Kidney (tissue), 14 donors: ENCODE results near the gene BLTP2. TPM values are rescaled to one million over a fixed set of nuclear protein-coding genes. Genes with fewer than 3 reads are reported as not detected.

Experiments used
- DNase-seq, 5 donors: peaks; one replicate each; pipeline ENCODE4 v3.0.0-alpha.2; 2013 to 2020
- FAIRE-seq: peaks from 2 replicates; lab custom pipeline; 2012; peaks lifted over from hg19 to GRCh38; lab: Jason Lieb, UNC
- H3K27ac ChIP-seq, 2 donors: one replicate each; pipeline ENCODE4 v1.7.0; 2013; ENCODE audit warnings: low read depth in 2 of 2, low read length in 2 of 2, inconsistent platforms in 1 of 2
- H3K27me3 ChIP-seq: one replicate; pipeline ENCODE4 v1.7.1; 2013; ENCODE audit warnings: low read length, inconsistent platforms; ENCODE audit not compliant: control insufficient read depth, insufficient read depth
- H3K36me3 ChIP-seq, 3 donors: one replicate each; pipeline versions ENCODE4 v1.7.0 to v1.7.1; 2013; ENCODE audit warnings: low read length in 3 of 3, control low read depth in 1 of 3, inconsistent platforms in 1 of 3; ENCODE audit not compliant: insufficient read depth in 3 of 3, control insufficient read depth in 2 of 3
- H3K4me1 ChIP-seq, 3 donors: one replicate each; pipeline versions ENCODE4 v1.7.0 to v1.7.1; 2013; ENCODE audit warnings: low read length in 3 of 3, inconsistent platforms in 1 of 3, low read depth in 1 of 3; ENCODE audit not compliant: control insufficient read depth in 2 of 3, insufficient read depth in 2 of 3
- H3K4me3 ChIP-seq, 3 donors: one replicate each; pipeline versions ENCODE4 v1.7.0 to v1.8.1; 2013; ENCODE audit warnings: low read length in 3 of 3, control low read depth in 1 of 3, inconsistent platforms in 1 of 3
- H3K9ac ChIP-seq, 3 donors: one replicate each; pipeline versions ENCODE4 v1.7.0 to v1.7.1; 2013; ENCODE audit warnings: low read length in 3 of 3, control low read depth in 1 of 3, inconsistent platforms in 1 of 3
- H3K9me3 ChIP-seq, 3 donors: one replicate each; pipeline versions ENCODE4 v1.7.0 to v1.7.1; 2013; ENCODE audit warnings: low read length in 3 of 3, control low read depth in 1 of 3, inconsistent platforms in 1 of 3; ENCODE audit not compliant: control insufficient read depth in 2 of 3, insufficient read depth in 1 of 3
- intact Hi-C: fragments of 100-400 bp; cut with DNase I; formaldehyde crosslinking; loops from one replicate; pipeline ENCODE4 v1.11.1; 2022
- polyA plus RNA-seq: library from polyadenylated mRNA; stranded (reverse); fragments of 350-450 nt; fragmentation: Illumina TruSeq; extraction: RNeasy Lipid Tissue Mini Kit (QIAGEN cat#74804); gene quantifications from one replicate; pipeline ENCODE4 v1.2.3, GENCODE V29; 2014; ENCODE audit warnings: low read depth, low replicate concordance; ENCODE audit not compliant: insufficient read depth
- total RNA-seq: library from RNA; stranded (reverse); fragmentation: NEBNext Ultra II Directional; extraction: Animal tissue kit (Norgen Biotek cat#: 25700); gene quantifications from one replicate; pipeline ENCODE4 v1.2.1, GENCODE V29; 2021
- TF ChIP-seq, protein P1 (sequence below): IDR thresholded peaks from 3 replicates; pipeline ENCODE4 v1.5.1; 2012; ENCODE audit warnings: mild to moderate bottlenecking, moderate library complexity, borderline replicate concordance; ENCODE audit not compliant: insufficient read depth; ENCODE audit errors: extremely low read depth
- donor health status: control.
- donor health status: control.
- donor health status: control.
- donor health status: control.
- donor health status: control.
- donor health status: DM: yes; HTN: yes; CAD: no.
- donor health status: Normal renal cell carcinoma (clear cell type).

BLTP2 gene
- total and polyA plus RNA-seq, 2 donors from 2014 or later: 35.1 to 140 TPM

DNA sequence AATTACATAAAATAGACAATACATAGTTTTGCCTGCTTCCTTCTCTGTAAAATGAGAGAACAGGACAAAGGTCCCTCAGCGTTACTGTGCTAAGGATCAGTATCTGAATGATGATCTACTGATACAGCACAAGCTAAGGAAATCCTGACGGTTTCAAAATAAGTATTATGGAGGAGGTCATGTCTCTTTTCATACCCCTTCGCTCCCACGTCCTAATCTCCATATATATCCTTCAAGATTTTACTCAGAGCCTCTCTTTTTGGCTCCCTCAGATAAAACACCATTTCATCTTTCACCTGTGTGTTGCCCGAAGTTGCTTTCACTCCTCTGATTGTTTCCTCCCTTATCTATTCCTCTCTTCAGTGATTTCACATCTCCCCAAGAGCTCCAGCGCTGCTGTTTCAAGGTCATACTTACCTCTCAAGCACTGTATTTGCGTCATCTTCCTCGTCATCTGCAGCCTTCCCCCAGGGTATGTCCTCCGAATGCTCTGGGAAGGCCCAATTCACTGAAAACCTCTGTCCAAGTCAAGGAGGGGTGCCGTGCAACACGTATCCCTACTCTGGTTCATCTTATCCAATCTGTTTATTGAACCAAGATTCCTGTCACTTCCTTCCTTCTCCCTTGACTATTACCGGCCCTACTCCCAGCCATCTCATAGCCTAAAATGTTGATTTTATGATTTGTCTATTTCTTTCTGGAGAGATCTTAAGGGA lies 1.2 kb upstream of the BLTP2 start:
- DNase-seq: no peak

DNA sequence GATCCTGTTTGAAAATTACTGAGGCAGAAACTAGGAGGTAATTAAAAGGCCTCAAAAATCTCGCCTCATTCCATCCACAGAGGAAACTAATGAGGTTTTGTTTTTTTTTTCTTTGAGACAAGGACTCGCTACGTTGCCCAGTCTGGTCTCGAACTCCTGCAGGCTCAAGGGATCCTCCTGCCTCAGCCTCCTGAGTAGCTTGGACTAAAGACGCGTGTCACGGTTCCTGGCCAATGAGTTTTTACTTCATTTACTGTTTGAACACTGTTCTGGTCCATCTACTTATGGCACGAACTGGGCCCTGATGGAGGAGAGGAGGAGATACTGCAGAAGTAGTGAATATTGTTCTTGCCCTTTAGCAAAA lies 600 bp upstream of the BLTP2 start:
- Histone ChIP-seq H3K9me3 (no peaks in the 10 kb centered on the region), H3K4me3 (peak overlapping the region; percentile 70 to 93 (median 78)), H3K4me1 (peaks cover 0 to 26% (median 25%) of the 10 kb centered on the region in 3 donors), H3K27me3 (no peaks in the 10 kb centered on the region), H3K9ac (peak overlapping the region; percentile 69 to 96 (median 90)), H3K36me3 (peaks cover 14 to 32% (median 31%) of the 10 kb centered on the region in 3 donors), H3K27ac (peak overlapping the region; percentile 94 to 96)
- TF ChIP-seq, protein P1, sequence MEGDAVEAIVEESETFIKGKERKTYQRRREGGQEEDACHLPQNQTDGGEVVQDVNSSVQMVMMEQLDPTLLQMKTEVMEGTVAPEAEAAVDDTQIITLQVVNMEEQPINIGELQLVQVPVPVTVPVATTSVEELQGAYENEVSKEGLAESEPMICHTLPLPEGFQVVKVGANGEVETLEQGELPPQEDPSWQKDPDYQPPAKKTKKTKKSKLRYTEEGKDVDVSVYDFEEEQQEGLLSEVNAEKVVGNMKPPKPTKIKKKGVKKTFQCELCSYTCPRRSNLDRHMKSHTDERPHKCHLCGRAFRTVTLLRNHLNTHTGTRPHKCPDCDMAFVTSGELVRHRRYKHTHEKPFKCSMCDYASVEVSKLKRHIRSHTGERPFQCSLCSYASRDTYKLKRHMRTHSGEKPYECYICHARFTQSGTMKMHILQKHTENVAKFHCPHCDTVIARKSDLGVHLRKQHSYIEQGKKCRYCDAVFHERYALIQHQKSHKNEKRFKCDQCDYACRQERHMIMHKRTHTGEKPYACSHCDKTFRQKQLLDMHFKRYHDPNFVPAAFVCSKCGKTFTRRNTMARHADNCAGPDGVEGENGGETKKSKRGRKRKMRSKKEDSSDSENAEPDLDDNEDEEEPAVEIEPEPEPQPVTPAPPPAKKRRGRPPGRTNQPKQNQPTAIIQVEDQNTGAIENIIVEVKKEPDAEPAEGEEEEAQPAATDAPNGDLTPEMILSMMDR: no peak
- intact Hi-C loops: no loop called here
- FAIRE-seq (no peak), DNase-seq (no peak)

More for the DNA sequence above, 1.2 kb upstream of the BLTP2 start:
- no peaks in the 10 kb centered on the region for H3K9me3 ChIP-seq
- TF ChIP-seq, protein P1: no peak
- intact Hi-C loops: no loop called here
- H3K36me3 ChIP-seq: peaks cover 10 to 25% (median 25%) of the 10 kb centered on the region in 3 donors
- FAIRE-seq: no peak
- H3K27ac ChIP-seq: peak overlapping the region; percentile 91 to 96
- peak overlapping the region in 2 of 3 donors; percentile 28 to 90 for H3K9ac ChIP-seq
- H3K4me1 ChIP-seq: peaks cover 0 to 26% (median 25%) of the 10 kb centered on the region in 3 donors
- H3K27me3 ChIP-seq: no peaks in the 10 kb centered on the region
- H3K4me3 ChIP-seq: peak overlapping the region in 1 of 3 donors; percentile 93

DNA sequence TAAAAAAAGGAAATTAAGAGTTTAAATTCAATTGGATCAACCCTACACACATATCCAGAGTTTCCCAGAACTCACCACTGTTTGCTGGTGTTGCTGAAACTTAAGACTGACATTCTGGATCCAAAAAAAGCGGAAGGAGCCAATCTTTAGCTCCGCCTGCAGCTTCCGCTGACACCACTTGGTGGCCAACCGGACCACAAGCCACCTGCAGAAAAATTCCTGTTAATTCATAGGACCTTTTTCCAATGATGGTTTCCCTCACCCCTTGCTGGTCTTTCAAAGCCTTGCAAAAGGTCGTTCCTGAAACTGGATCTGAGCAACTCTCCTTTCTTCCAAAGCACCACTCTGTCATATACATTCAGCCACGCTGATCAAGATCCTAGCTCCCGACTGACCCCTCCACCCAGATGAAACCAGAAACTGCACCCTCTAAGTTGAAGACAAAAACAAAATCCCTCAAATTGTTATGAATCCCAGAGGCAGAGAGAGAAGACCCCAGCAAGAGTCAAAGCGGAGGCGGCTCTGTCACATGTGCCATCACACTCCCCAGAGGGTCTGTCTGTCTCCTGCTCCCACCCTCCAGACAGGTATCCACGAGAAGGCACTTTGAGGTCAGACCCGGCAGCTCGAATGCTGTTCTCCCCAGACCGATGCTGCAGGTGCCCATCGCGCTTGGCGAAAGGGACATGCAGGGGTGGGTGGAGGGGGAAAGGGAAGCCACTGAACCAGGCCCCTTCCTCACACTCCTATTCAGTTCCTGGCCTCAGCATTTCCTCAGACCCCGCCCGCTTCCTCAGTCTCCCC lies 773 bp downstream of the BLTP2 start:
- H3K9ac ChIP-seq: peak overlapping the region; percentile 24 to 87 (median 57)
- peak overlapping the region; percentile 79 to 81 for H3K27ac ChIP-seq
- intact Hi-C loops: no loop called here
- DNase-seq: peak in 3 of 5 donors; percentile 41 to 67 (median 58)
- TF ChIP-seq, protein P1: peak; percentile 54
- H3K27me3 ChIP-seq: no peaks in the 10 kb centered on the region
- H3K9me3 ChIP-seq: no peaks in the 10 kb centered on the region
- H3K4me3 ChIP-seq: peak overlapping the region; percentile 62 to 93 (median 79)
- H3K4me1 ChIP-seq: peaks cover 0 to 26% (median 25%) of the 10 kb centered on the region in 3 donors
- peaks cover 16 to 41% (median 36%) of the 10 kb centered on the region in 3 donors for H3K36me3 ChIP-seq
- no peak for FAIRE-seq
